Activated naive CD8-positive, alpha-beta T cell treated with anti-CD3 and anti-CD28 coated beads, Interleukin-2, amount 50 U/mL, for 16 hours (primary cell): ENCODE results near the gene REXO4.
"Not testable (repeated sequence)": the region's sequence is repeated elsewhere in the genome, so short reads cannot be mapped to it uniquely, and the experiment has no call there.

Experiments
- DNase-seq: peaks from one replicate; pipeline ENCODE4 v3.0.0-alpha.2; 2020; ENCODE audit warnings: low read depth, low spot score

Gene REXO4

DNA sequence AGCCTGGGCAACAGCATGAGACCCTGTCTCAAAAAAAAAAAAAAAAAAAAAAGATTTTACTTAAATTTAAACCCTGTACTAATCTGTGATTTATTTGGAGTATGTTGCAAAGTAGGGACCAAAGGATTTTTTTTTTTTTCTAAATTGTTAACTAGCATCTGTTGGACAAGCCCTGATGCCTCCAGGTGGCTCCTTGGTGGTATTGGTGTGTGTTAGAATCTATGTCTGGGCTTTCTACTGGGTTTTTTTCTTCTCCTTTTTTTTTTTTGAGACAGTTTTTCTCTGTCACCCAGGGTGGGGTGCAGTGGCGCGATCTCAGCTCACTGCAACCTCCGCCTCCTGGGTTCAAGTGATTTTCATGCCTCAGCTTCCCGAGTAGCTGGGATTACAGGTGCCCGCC, 34.1 kb upstream of the REXO4 start:
- not testable (repeated sequence) for DNase-seq

GRCh38 chr9:133449760-133450159, 31.9 kb upstream of the REXO4 start:
- DNase-seq, result no peak

DNA sequence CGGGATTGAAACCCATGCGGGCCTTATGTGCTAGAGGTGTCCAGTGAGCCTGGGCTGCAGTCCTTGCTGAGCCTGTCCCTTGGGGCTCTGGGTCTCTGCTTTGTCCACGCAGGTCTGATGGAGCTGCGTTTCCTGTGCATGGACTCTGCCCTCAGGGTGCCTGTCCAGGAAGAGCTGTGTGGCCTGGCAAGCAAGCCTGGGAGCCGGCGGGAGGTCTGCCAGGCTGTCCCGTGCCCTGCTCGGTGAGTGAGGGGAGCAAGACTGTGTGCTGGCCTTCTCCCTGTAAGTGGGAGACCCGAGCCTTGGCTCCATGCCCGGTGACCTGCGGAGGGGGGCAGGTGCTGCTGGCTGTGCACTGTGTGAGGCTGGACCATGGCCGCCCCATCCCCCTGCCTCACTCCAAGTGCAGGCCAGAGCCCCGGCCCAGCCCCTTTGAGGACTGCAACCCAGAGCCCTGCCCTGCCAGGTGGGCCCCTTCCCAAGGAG, 30.7 kb upstream of the REXO4 start:
- DNase-seq, result no peak

DNA sequence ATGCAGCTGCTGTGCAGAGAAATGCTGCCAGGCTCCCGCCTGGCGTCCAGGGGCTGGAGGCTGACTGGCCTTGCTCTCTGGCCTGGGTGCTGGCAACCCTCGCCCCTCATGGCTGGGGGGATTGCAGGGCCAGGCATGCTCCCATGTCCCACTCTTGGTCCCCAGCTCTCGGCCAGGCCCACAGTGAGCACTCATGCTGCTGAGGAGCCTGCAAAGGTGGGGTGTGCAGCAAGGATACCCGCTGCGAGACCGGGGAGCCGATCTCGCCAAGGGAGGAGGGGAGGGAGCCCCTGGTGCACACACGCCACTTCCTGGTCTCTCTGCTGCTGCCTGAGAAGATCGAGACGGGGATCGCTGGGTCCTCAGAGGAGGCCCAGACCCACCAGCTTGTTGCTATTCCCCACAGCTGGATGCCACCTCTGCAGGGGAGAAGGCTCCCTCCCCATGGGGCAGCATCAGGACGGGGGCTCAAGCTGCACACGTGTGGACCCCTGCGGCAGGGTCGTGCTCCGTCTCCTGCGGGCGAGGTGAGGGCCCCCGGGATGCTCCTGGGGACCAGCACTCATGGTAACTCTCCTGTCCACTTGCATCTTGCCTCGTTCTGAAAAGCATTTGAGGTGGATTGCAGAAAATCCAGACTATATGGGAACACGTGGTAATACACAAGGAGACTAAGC, 27.6 kb upstream of the REXO4 start:
- no peak for DNase-seq

DNA sequence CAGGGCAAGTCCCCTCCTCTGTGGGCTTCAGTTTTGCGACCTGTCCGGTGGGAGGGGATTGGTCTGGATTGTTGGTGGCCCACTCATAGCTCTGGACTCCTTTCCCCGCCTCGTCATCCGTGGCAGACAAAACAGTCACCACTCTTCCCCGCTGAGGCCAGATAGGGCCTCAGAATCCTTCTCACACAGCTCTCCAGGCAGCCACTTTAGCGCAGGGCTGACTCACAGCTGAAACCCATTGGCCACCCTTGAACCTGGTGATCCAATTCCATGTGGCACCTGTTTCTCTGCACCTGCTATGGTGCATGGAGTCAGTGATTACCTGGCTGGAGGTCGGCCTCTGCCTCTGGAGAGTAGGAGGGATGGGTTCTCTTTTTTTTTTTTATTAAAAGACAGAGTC, 26.2 kb upstream of the REXO4 start:
- no peak for DNase-seq

DNA sequence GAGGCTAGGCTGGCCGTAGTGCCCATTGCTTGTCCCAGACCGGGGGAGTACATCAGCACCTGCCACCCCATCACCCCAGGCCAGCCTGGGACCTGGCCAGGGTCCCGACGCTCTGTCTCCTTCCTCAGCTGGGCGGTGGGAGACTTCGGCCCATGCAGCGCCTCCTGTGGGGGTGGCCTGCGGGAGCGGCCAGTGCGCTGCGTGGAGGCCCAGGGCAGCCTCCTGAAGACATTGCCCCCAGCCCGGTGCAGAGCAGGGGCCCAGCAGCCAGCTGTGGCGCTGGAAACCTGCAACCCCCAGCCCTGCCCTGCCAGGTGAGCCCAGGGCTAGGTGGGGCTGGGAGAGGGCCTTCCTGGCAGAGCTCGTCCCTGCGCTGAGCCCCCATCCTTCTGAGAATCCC, 25.4 kb upstream of the REXO4 start:
- no peak for DNase-seq

GRCh38 chr9:133441571-133441970, 23.8 kb upstream of the REXO4 start:
- no peak for DNase-seq

GRCh38 chr9:133440874-133441273, 23.1 kb upstream of the REXO4 start:
- no peak for DNase-seq

- DNase-seq, result no peak
Measured at GRCh38 chr9:133439337-133439736, 21.5 kb upstream of the REXO4 start.

DNA sequence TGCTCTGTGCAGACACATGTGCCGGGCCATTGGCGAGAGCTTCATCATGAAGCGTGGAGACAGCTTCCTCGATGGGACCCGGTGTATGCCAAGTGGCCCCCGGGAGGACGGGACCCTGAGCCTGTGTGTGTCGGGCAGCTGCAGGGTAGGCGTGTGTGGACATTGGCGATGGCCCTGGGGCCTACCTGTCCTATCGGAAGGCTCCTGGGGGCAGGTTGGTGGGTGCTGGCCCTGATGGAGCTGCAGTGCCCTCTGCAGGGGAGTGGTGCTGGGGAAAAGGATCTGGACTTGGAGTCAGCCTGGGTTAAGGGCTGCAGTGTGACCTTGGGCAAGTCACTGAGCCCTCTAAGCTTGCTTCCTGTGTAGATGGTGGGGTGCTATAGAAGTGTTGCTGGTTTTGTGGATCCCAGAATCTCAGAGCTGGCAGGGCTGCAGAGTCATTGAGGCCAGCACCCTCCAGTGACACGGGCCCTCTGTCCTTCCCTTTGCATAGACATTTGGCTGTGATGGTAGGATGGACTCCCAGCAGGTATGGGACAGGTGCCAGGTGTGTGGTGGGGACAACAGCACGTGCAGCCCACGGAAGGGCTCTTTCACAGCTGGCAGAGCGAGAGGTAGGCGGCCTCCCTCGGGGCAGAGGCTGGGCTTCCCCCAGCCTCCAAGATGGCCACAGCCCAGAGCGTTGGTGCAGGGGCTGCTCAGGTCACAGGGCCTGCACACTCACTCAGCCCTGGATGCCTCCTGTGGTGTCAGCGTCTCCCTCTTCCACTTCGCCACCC, 20.1 kb upstream of the REXO4 start:
- DNase-seq, result no peak

DNA sequence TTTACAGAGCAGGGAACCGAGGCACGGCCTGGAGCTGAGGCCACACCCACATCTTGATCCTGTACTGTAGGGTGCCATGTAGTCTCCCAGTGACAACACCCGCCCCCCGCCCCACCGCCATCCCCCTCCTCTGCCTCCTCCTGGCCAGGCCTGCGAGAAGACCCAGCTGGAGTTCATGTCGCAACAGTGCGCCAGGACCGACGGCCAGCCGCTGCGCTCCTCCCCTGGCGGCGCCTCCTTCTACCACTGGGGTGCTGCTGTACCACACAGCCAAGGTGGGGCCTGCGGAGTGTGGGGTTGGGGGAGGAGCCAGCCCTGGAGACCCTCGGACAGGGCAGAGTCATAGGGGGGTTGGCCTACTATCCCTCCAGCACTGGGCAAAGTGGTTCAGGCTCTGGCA, 18.9 kb upstream of the REXO4 start:
- DNase-seq, result no peak

DNA sequence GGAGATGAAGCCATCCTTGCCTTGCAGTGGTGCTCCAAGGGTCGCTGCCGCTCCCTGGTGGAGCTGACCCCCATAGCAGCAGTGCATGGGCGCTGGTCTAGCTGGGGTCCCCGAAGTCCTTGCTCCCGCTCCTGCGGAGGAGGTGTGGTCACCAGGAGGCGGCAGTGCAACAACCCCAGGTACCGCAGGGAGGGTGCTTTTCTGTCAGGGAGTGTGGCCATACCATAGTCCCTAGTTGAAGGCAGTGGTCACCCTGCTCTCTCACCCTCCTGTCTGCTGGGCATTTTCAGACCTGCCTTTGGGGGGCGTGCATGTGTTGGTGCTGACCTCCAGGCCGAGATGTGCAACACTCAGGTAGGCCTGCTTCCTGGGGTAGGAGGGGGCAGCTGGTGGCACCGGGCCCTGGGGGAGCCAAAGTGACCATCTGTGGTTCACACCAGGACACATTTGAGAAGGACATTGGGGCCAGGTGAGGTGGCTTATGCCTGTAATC, 15.6 kb upstream of the REXO4 start:
- DNase-seq, result no peak

- no peak for DNase-seq
Measured at GRCh38 chr9:133430244-133430643, 12.4 kb upstream of the REXO4 start.

DNA sequence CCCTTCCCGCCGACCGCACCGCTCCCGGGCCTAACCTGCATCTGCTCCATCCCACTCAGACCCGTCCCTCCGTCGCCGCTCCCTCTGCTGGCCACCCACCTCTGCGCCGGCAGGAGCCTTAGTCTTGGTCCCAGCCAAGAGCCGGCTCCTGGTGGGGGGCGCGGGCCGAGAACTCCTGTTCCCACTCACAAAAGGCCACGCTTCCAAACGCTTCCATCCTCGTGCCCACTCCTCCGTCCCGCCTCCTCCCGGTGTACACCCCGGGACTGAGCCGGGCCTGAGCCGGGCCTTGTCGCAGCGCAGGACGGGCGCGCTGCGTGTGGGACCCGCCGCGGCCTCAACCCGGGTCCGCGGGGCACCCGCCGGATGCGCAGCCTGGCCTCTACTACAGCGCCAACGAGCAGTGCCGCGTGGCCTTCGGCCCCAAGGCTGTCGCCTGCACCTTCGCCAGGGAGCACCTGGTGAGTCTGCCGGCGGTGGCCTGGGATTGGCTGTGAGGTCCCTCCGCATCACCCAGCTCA, 11.9 kb upstream of the REXO4 start:
- DNase-seq, result no peak

DNA sequence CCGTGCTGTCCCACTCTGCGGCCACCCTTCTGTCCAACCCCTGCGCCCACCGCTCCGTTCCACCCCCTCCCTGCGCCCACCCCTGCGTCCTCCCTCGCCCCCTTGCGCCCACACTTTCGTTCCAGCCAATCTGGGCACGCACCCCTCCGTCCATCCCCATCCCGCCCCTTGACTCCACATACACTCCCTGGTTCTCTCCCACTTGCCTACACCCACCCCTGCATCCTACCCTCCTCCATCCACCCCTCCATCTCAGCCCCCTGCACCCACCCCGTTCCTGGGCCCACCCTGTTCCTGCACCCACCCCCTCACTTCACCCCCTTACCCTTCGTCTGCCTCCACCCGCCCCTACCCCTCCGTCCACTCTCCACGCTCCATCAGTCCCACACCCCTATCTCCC, 11.4 kb upstream of the REXO4 start:
- DNase-seq, result no peak

DNA sequence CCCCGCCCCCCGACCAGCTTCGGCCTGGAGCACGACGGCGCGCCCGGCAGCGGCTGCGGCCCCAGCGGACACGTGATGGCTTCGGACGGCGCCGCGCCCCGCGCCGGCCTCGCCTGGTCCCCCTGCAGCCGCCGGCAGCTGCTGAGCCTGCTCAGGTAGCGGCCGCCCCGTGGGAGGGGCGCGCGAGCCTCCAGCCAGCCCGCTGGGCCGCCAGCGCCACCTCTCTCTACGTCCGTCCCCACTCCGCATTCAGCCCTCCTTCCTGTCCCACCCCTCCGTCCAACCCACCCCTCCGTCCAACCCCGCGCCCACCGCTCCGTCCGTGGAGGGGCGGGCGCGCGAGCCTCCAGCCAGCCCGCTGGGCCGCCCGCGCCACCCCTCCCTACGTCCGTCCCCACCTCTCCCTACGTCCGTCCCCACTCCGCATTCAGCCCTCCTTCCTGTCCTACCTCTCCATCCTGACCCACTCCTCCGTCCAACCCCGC, 10.8 kb upstream of the REXO4 start:
- no peak for DNase-seq

GRCh38 chr9:133427658-133428348, 10.0 kb upstream of the REXO4 start:
- DNase-seq, result no peak

GRCh38 chr9:133426011-133426410, 8.2 kb upstream of the REXO4 start:
- no peak for DNase-seq

DNA sequence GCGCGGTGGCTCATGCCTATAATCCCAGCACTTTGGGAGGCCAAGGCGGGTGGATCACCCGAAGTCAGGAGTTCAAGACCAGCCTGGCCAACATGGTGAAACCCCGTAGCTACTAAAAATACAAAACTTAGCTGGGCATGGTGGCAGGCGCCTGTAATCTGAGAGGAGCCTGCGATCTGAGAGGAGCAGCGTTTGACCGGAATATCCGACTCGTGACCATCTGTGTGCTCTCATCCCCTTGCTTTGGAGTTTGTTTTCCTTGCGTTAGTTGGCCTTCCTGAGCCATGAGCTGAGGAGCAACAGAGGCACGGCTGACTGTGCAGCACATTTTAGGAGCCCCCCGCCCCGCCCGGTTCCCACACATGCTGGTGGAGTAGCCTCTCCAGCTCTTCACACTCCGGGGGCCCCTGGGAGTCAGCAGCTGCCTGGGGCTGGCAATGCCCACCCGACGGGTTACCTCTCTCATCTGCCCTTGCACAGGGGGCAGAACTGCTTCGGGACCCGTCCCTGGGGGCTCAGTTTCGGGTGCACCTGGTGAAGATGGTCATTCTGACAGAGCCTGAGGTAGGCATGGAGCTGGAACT, 7.3 kb upstream of the REXO4 start:
- no peak for DNase-seq

DNA sequence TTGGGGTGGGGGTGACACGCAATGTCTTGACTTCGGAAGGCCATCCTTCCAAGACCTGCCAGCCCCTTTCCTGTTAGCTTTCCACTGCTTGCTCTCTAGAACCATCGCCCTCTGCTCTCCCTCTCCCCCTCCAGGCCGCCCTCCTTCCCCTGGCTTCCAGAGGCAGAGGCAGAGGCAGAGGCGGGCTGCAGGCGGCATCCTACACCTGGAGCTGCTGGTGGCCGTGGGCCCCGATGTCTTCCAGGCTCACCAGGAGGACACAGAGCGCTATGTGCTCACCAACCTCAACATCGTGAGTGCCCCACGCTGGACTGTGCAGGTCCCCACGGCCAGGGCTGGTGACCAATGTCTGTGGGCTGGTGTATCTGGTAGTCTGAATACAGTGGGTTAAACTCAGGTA, 6.4 kb upstream of the REXO4 start:
- DNase-seq, result no peak

- no peak for DNase-seq
Measured at GRCh38 chr9:133423216-133423615, 5.4 kb upstream of the REXO4 start.
